GM23248 (cell line): ENCODE results near the gene KCNQ5.
"Not testable (repeated sequence)": the region's sequence is repeated elsewhere in the genome, so short reads cannot be mapped to it uniquely, and the experiment has no call there.

Experiments
- EZH2 ChIP-seq: fragments of 200-600 bp; sonication (generic); IDR thresholded peaks from 2 replicates; pipeline ENCODE4 v1.6.1; 2018; ENCODE audit warnings: antibody characterized with exemption, mild to moderate bottlenecking; ENCODE audit not compliant: insufficient read depth, poor library complexity, severe bottlenecking
- EZH2phosphoT487 ChIP-seq: fragments of 200-600 bp; sonication (generic); IDR thresholded peaks from 2 replicates; pipeline ENCODE4 v1.6.1; 2018; ENCODE audit warnings: antibody characterized with exemption, moderate library complexity, mild to moderate bottlenecking, low read depth; ENCODE audit not compliant: insufficient read depth

- not testable (repeated sequence) for TF ChIP-seq EZH2phosphoT487, EZH2
Measured at GRCh38 chr6:72978808-72979207, 356.9 kb downstream of the KCNQ5 start.
